DMS114 treated with DMSO at 0.1 percent for 48 hours (cell line): ENCODE results near the gene KDM2A.
"Not testable (repeated sequence)": the region's sequence is repeated elsewhere in the genome, so short reads cannot be mapped to it uniquely, and the experiment has no call there.

Source experiments
- DNase-seq: peaks from one replicate; lab custom pipeline; 2025; ENCODE audit not compliant: unreplicated experiment; lab: John Stamatoyannopoulos, UW

Gene KDM2A

DNA sequence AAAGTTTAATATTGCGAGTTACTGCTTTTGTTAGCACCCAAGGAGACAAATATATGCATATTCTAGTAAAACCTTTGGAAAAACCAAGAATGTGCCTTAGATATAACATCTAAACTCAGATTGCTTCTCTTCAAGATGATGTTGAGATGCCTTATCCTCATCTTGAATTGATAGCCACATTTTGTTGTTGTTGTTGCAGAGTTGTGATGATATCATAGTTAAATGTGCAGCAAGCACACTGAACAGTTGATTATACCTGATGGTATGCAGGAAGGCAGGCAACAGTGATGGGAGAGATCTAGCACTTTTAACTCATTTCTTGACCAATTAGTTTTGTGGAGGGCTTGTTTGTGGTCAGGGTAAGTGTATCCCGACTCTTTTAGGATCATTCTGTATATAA is 48.0 kb downstream of the KDM2A start:
- no peak for DNase-seq

DNA sequence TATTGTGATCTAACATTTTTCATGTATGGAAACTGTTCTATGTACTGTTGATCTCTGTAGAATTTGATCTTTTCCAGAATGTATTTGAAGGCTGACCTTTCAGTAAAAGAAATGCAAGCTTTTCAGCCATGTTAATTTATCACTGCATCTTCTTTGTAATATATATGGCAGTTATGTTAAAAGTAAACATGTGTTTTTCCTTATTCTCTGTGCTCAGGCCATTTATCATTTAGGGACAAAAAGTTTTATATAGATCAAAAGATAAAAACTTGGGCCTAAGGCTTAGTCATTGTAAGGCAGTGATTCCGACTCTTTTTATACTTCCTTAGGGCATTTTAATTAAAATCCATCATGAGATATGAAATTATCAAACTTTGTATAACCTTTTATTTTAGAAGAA is 48.7 kb downstream of the KDM2A start:
- DNase-seq: no peak

DNA sequence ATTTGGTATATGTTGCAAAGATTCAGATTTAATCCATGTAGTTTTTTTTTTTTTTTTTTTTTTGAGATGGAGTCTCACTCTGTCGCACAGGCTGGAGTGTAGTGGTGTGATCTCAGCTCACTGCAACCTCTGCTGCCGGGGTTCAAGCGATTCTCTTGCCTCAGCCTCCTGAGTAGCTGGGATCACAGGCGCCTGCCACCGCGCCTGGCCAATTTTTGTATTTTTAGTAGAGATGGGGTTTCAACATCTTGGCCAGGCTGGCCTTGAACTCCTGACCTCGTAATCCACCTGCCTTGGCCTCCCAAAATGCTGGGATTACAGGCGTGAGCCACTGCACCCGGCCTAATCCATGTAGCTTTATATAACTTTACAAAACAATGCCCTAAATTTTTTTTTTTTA is 49.8 kb downstream of the KDM2A start:
- DNase-seq: not testable (repeated sequence)

DNA sequence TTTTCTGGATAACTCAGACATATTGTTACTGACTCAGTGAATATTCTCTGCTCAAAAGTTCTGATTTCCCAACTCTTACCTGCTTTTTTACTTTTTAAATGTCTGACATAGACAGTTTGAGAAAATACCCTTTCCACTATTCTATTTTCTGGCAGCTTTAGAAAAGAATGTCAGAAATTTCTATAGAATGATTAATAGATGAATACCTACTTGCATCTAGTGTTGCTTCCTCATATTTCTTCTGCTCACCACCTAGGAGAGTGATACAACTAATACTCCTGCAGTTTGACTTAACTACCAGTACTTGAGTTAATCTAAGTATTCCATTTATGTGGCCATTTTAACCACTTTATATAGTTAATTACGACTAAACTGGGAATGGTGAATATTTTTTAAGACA is 55.2 kb downstream of the KDM2A start:
- DNase-seq: no peak

DNA sequence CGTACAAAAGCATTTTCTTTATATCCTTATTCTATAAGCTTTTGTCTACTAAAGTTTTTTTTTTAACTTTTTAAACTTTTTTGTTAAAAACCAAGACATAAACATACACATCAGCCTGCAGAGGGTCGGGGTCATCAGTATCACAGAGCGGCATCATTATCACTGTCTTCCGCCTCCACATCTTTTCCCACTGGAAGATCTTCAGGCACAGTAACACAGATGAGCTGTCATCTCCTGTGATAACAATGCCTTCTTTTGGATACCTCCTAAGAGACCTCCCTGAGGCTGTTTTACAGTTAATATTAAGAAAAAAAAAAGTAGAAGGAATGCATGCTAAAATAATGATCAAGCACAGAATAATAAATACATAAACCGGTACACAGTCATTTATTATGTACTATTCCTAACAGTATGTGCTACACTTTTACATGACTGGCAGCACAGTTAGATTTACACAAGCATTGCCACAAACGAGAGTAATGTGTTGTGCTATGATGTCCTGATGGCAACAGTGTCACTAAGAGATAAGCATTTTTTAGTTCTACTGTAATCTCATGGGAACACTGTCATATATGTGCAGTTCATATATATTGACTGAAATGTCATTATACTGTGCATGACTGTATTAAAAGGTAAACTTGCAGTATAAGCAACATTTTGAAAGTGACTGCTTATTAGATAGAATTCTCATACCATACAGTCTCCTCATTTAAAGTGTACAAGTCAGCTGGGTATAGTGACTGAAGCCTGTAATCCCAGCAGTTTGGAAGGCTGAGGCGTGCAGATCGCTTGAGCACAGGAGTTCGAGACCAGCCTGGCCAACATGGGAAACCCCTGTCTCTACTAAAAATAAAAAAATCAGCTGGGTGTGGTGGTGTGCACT is 58.6 kb downstream of the KDM2A start:
- DNase-seq: no peak

DNA sequence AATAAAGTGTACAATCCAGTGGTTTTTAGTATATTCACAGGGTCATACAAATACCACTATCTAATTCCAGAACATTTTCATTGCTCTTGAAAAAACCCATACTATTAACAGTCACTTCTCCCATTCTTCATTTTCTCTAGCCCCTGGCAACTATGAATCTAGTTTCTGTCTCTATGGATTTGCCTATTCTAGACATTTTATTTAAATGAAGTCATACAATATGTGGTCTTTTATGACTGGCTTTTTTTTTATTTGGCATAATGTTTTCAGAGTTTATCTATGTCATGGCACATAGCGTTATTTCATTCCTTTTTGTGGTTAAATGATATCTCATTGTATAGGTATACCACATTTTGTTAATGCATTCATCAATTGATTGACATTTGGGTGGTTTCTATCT is 59.4 kb downstream of the KDM2A start:
- no peak for DNase-seq

DNA sequence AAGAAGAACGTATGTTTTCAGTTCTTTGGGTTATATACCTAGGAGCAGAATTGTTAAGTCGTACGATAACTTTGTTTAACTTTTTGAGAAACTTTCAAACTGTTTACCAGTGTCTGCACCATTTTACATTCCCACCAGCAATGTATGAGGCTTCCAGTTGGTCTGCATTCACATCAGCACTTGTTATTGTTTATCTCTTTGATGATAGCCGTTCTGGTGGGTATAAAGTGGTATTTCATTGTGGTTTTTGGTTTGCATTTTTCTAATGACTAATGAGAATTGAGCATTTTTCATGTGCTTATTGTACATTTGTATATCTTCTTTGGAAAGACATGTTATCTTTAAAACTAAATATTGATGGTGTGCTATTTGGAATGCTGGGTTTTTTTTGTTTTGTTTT is 59.8 kb downstream of the KDM2A start:
- DNase-seq: no peak

DNA sequence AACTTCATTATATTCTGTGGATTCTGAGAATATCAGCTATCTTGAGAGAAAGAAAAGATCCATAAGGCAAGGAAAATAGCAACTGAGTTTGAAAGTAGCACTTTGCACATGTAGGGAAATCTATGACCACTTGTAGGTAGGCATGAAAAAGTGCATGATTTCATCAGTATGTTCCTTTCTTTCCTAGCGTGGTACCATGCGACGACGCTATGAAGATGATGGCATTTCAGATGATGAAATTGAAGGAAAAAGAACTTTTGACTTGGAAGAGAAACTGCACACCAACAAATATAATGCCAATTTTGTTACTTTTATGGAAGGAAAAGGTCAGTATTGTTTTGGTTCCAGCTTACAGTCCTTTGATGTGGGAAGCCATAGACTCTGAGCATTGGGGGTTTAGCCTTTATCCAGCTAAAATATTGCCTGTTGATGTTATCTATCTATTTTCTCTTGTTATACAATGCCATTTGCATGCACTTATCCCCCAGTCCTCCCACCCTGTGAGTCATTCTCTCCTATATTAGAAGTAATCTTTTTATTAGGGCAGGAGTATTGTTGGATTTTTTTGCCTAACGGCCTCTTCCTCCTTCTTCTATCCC is 60.9 kb downstream of the KDM2A start:
- no peak for DNase-seq

DNA sequence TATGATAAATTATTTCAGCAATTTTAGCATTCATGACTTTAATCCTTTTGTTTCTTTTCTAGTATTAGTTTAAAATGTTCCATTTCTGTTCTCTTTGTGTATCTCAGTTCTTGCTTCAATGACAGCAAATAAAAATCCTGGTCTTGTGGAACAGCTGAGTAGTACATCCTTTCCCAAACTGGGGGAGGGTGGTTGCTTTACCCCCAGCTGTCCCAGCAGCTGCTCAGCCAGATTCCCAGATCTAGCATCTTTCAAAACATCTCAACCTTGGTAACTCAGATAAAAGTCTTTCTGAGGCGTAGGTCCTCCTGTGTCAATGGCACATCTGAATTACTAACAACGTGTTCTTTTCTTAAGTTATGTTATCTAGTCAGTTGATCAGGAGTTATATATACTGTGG is 75.0 kb downstream of the KDM2A start:
- DNase-seq: no peak

DNA sequence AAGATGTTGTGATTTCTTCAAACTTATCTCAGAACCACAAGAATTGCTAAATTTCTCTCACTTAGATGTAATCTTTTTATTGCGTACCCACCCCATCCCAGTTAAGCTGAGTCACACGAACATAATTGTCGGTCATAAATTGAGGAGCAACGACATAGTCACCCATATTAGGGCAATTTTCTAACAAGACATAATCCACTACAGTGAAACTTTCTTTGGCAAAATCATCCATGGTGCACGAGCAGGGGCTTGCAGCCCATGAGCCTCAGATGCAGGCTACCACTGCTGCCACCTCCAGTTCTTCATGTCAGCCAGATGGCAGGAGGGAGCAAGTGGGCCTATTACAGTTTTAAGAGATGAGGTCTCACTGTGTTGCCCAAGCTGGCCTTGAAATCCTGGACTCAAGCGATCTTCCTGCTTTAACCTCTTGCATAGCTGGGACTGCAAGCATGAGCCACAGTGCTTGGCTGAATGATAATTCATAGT is 77.0 kb downstream of the KDM2A start:
- no peak for DNase-seq

DNA sequence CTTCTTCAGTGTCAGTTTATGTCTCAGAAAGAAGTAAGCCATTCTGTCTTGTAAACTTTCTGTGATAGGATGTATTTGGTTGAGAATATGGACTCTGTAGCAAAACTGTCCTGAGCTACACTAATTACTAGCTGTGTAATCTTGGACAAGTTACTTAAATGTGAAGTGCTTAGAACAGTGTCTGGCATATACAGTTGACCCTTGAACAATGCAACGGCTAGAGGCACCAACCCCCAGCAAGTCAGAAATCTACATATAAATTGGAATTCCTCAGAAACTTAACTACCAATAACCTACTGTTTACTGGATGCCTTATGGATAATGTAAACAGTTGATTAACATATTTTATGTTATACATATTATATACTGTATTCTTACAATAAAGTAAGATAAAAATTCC is 78.5 kb downstream of the KDM2A start:
- no peak for DNase-seq

DNA sequence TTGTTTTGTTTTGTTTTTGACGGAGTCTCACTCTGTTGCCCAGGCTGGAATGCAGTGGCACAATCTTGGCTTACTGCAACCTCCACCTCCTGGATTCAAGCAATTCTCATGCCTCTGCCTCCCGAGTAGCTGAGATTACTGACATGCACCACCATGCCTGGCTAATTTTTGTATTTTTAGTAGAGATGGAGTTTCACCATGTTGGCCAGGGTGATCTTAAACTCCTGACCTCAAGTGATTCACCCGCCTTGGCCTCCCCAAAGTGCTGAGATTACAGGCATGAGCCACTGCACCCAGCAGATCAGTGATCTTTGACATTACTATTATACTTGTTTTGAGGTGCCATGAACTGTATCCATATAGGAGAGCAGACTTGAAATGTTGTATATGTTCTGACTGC is 79.7 kb downstream of the KDM2A start:
- DNase-seq: not testable (repeated sequence)

DNA sequence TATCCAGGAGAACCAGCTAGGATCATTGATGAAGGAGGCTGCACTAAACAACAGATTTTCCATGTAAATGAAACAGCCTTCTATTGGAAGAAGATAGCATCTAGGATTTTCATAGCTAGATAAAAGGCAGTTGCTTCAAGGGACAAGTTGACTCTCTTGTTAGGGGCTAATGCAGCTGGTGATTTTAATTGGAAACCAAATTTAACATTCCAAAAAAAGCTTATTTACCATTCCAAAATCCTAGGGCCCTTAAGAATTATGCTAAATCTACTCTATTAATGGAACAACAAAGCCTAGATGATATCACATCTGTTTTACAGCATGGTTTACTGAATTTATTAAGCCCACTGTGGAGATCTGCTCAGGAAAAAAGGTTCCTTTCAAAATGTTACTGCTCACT is 80.7 kb downstream of the KDM2A start:
- no peak for DNase-seq

DNA sequence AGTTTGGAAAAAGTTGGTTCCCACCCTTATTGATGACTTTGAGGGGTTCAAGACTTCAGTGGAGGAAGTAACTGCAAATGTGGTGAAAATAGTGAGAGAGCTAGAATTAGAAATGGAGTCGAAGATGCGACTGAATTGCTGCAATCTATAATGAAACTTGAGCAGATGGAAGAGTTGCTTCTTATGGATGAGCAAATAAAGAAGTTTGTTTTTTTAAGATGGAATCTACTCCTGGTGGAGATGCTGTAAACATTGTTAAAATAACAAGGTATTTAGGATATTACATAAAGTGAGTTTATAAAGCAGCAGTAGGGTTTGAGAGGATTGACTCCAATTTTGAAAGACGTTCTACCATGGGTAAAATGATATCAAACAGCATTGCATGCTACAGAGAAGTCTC is 83.0 kb downstream of the KDM2A start:
- no peak for DNase-seq

DNA sequence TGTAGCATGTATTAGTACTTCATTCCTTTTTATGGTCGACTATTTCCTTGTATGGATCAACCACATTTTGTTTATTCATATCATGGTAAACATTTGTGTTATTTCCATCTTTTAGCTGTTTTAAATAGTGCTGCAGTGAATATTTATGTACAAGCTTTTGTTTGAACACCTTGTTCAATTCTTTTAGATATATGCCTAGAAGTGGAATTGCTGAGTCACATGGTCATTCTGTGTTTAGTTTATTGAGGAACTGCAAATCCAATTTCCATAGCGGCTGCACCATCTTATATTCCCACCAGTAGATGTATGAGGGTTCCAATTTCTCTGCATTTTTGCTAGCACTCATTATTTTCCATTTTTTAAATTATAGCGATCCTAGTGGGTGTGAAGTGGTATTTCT is 85.8 kb downstream of the KDM2A start:
- DNase-seq: no peak

DNA sequence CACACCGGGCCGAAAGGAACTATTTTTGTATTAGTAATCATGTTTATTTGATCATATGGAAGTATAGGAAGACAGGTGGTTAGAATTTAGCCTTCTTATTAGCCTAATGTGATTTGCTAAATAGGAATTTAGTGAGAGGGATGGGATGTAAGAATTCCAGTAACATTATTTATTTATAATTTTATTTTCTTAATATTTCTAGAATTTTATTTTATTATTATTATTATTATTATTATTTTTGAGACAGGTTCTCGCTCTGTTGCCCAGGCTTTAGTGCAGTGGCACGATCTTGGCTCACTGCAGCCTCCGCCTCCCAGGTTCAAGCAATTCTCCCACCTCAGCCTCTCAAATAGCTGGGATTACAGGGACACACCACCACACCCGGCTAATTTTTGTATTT is 90.2 kb downstream of the KDM2A start:
- not testable (repeated sequence) for DNase-seq

DNA sequence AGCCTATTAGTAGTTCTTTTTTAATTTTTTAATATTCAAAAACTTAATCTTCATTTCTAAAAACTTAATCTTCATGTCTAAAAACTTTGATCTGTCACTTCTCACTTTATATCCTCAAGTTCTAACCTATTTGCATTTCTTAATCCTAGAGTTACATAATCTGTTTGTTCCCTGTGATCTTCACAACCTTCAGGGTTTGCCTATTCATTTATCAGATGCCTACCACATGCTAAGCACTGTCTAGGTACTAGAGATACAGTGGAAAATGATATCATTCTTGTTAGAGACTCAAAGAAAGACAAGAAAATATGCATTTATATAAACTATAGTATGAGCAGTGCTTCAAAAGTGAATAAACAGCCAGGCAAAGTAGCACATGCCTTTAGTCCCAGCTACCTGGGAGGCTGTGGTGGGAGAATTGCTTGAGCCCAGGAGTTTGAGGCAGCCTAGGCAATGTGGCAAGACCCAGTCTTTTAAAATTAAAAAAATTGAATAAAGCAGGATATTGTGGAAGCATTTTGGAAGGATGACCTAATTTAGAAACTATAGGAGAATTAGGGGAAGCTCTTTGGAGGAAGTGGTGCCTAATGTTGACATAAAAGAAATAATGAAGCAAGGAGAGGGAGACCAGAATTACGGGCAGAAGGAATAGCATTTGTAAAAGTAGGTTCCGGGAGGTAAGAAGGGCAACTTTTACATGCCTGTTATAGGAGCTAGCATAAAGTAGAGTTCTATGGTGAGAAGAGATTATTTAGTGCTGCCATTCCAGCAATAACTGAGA is 92.8 kb downstream of the KDM2A start:
- no peak for DNase-seq

DNA sequence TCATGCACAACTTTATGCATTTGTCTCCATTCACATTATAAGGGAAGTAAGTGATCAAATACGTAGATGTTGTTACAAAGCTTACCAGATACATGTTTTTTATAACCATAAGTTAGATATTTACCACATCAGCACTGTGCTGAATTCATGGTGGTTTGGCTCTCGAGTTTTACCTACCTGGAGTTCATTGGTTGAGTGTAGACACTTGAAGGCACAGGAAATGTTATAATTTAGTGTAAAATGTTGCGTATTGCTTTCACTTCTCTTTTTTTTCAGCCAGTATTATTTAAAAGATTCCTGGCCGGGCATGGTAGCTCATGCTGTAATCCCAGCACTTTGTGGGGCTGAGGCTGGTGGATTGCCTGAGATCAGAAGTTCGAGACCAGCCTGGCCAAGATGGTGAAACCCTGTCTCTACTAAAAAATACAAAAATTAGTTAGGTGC is 94.1 kb downstream of the KDM2A start:
- DNase-seq: no peak

DNA sequence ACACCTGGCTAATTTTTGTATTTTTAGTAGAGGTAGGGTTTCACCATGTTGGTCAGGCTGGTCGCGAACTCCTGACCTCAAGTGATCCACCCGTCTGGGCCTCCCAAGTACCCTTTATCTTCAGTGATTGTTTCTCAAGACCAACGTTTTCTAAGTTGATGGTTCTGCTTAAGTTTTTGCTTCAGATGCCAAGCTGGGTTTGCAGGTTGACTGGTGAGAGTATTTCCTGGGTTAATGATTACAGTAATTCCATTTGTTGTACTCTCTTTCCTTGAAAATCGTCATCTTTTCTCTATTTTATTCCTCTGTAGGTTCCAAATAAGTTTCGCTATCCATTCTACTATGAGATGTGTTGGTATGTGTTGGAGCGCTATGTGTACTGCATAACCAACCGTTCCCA is 108.7 kb downstream of the KDM2A start:
- DNase-seq: no peak

DNA sequence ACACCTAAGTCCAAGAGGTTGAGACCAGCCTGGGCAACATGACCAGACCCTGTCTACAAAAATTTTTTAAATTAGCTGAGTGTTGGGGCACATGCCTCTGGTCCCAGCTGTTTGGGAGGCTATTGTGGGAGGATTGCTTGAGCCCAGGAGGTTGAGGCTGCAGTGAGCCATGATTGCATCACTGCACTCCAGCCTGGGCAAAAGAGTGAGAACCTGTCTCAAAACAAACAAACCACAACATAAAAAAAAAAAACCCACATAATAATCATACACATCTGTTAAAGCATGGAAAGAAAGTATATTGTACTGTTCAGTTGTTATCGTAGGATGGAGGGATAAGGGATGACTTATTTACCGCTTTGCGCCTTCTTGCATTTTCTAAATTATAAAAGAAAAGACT is 111.3 kb downstream of the KDM2A start:
- DNase-seq: no peak

DNA sequence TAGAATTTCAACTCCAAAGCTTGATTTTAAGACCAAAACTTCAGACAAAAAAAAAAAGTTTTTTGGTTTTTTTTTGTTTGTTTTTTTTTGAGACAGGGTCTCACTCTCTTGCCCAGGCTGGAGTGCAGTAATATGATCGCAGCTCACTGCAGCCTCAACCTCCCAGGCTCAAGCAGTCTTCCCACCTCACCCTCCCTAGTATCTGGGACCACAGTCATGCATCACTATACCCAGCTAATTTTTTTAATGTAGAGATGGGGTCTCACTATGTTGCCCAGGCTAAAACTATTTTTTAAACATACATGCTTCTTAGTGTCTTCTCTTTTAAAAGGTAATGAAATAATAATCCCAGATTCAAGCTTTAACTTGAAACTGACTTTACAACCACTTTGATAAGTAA is 111.8 kb downstream of the KDM2A start:
- DNase-seq: no peak
